Adrenal gland (tissue), 12 donors: ENCODE results near the gene ZNF691. TPM values are rescaled to one million over a fixed set of nuclear protein-coding genes. Genes with fewer than 3 reads are reported as not detected.
"Not testable (repeated sequence)": the region's sequence is repeated elsewhere in the genome, so short reads cannot be mapped to it uniquely, and the experiment has no call there.

Experiments
- DNase-seq, 7 donors: peaks; one replicate each; pipeline ENCODE4 v3.0.0-alpha.2; 2019 to 2020
- H3K27ac ChIP-seq, 5 donors: fragments of 200-600 bp; sonication (generic) in 4 of 5; 1 replicate in 3 of 5; 2 replicates in 2 of 5; pipeline versions ENCODE4 v1.5.1 to v1.8.0; 2016 to 2020; ENCODE audit warnings: mild to moderate bottlenecking in 1 of 5
- H3K27me3 ChIP-seq: fragments of 200-600 bp; 2 replicates; pipeline ENCODE4 v1.8.0; 2021
- H3K36me3 ChIP-seq, 2 donors: fragments of 200-600 bp; replicated peaks in 1 of 2; 1 replicate in 1 of 2; 2 replicates in 1 of 2; pipeline versions ENCODE4 v1.5.1 to v1.8.0; 2018 to 2022
- H3K4me1 ChIP-seq, 2 donors: fragments of 200-600 bp; replicated peaks in 1 of 2; 1 replicate in 1 of 2; 2 replicates in 1 of 2; pipeline versions ENCODE4 v1.5.1 to v1.8.0; 2018 to 2021
- H3K4me3 ChIP-seq, 4 donors: fragments of 200-600 bp; sonication (generic) in 3 of 4; one replicate each; pipeline ENCODE4 v1.5.1; 2016 to 2018
- H3K9me3 ChIP-seq, 3 donors: fragments of 200-600 bp; sonication (generic) in 1 of 3; replicated peaks in 1 of 3; 1 replicate in 2 of 3; 2 replicates in 1 of 3; pipeline versions ENCODE4 v1.5.1 to v1.8.0; 2016 to 2021
- POLR2A ChIP-seq, 2 donors: fragments of 450-650 bp; IDR thresholded peaks; one replicate each; pipeline ENCODE4 v1.6.1; 2017; ENCODE audit warnings: antibody characterized with exemption in 2 of 2, mild to moderate bottlenecking in 2 of 2, moderate library complexity in 1 of 2
- whole genome bisulfite sequencing, 4 donors: extraction: QIAGEN DNeasy Blood & Tissue Kit in 2 of 4; methylation state at CpG; one replicate each; pipeline versions ENCODE4 v1.1.5 to v1.1.7; 2013 to 2017; 5-methylcytosine and 5-hydroxymethylcytosine counted together
- intact Hi-C, 2 donors: fragments of 100-400 bp; cut with DNase I; formaldehyde crosslinking; loops; one replicate each; pipeline versions ENCODE4 v1.14.1 to v1.15.0; 2022 to 2023
- polyA plus RNA-seq, 3 donors: library from polyadenylated mRNA; stranded (reverse); fragments of 200-250 nt in 2 of 3; fragments of 350-450 nt in 1 of 3; fragmentation: Illumina TruSeq in 1 of 3; extraction: RNeasy Lipid Tissue Mini Kit (QIAGEN cat#74804) in 1 of 3; gene quantifications; one replicate each; pipeline ENCODE4 v1.2.3, GENCODE V29; 2013 to 2014
- total RNA-seq, 9 donors: library from RNA; depleted of rRNA in 4 of 9; stranded (reverse); fragments of >200 nt in 4 of 9; fragments of 120-200 nt in 1 of 9; fragmentation: NEBNext Ultra II Directional in 1 of 9; extraction: Animal tissue kit (Norgen Biotek cat#: 25700) in 1 of 9; gene quantifications; one replicate each; pipeline versions ENCODE4 v1.1.0 to v1.2.4, GENCODE V29; 2013 to 2023
- TF ChIP-seq, protein P1 (sequence below), 6 experiments: fragments of 450-650 bp in 4 of 6; fragments of 200-600 bp in 2 of 6; sonication (generic) in 1 of 6; IDR thresholded peaks; 1 replicate in 5 of 6; 2 replicates in 1 of 6; pipeline versions ENCODE4 v1.5.1 to v1.8.0; 2016 to 2021; ENCODE audit warnings: antibody characterized with exemption in 6 of 6, mild to moderate bottlenecking in 2 of 6, moderate library complexity in 1 of 6
- donor health status: healthy with polysubstance abuse.
- donor health status: Bipolar disorder and iron deficiency.
- donor health status: DM: yes; HTN: yes; CAD: no.
- donor health status: DM: no; HTN: no; CAD: no.
- donor health status: DM: no; HTN: no; CAD: no.
- donor health status: DM: yes; HTN: yes; CAD: no.

Gene ZNF691
- total and polyA plus RNA-seq, 12 donors, result 7.6 to 23.6 (median 14.6) TPM

DNA sequence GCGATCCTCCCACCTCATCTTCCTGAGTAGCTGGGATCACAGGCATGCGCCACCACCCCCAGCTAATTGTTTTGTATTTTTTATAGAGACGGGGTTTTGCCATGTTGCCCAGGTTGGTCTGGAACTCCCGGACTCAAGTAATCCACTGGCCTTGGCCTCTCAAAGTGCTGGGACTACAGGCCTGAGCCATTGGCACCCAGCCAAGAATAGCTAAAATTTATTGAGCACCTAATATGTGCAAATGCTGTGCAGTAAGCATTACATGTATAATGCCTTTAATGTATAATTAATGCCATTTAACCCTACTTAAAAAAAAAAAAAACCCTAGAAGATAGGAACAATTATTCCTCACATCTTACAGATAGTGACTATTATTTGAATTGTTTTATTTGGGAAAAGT is 42.9 kb downstream of the ZNF691 start:
- no peaks in the 10 kb centered on the region for H3K9me3 ChIP-seq
- TF ChIP-seq POLR2A (IDR thresholded peaks at IDR 0.05), result no peak
- TF ChIP-seq, protein P1, sequence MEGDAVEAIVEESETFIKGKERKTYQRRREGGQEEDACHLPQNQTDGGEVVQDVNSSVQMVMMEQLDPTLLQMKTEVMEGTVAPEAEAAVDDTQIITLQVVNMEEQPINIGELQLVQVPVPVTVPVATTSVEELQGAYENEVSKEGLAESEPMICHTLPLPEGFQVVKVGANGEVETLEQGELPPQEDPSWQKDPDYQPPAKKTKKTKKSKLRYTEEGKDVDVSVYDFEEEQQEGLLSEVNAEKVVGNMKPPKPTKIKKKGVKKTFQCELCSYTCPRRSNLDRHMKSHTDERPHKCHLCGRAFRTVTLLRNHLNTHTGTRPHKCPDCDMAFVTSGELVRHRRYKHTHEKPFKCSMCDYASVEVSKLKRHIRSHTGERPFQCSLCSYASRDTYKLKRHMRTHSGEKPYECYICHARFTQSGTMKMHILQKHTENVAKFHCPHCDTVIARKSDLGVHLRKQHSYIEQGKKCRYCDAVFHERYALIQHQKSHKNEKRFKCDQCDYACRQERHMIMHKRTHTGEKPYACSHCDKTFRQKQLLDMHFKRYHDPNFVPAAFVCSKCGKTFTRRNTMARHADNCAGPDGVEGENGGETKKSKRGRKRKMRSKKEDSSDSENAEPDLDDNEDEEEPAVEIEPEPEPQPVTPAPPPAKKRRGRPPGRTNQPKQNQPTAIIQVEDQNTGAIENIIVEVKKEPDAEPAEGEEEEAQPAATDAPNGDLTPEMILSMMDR (IDR thresholded peaks at IDR 0.05), result no peak
- WGBS, 4 donors, result 82 to 94% (median 92%) methylated on average over 4 of the region's 4 CpGs
- H3K4me3 ChIP-seq, result no peak overlapping the region
- no peaks in the 10 kb centered on the region for H3K4me1 ChIP-seq
- no peak for DNase-seq
- H3K36me3 ChIP-seq, result no peaks in the 10 kb centered on the region
- H3K27ac ChIP-seq, result no peak overlapping the region
- intact Hi-C loops, result no loop called here
- H3K27me3 ChIP-seq, result no peaks in the 10 kb centered on the region

DNA sequence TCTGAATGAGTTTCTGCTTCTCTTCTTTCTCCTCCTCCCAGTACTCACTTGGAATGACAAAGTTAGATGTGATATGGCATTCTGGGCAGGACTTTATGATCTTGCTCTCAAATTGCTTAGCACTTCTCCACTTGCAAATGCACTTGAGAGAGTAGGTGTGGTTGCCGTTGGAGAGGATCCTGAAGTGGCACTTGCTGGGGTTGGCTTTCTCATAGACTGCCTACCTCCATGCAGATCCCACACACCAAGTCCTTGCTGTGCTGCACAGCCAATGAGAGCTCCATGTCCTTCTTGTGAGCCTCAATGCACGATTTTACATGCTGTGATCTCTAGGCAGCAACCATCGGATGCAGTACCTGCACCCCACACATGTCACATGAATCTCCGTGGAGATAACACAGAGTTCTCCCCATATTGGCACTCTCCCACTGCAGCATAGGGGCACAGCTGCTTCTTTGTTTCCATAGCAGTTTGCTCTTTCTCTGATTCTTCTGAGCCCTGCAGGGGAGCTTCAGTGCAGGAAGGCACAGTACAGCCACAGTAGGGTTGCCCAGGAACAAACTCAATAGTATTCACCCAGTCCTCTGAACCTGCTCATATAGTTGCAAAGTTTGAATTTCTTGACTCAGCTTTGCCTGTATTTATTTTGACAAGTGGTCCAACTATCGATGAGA is 45.2 kb downstream of the ZNF691 start:
- H3K4me3 ChIP-seq, result no peak overlapping the region
- H3K9me3 ChIP-seq, result no peaks in the 10 kb centered on the region
- DNase-seq, result no peak
- no peak overlapping the region for H3K27ac ChIP-seq
- intact Hi-C loops, result no loop called here
- H3K4me1 ChIP-seq, result no peaks in the 10 kb centered on the region
- no peaks in the 10 kb centered on the region for H3K36me3 ChIP-seq
- 58 to 70% (median 70%) methylated on average over 5 of the region's 5 CpGs for WGBS, 4 donors
- no peaks in the 10 kb centered on the region for H3K27me3 ChIP-seq
- no peak for TF ChIP-seq POLR2A (IDR thresholded peaks at IDR 0.05)
- TF ChIP-seq, protein P1 (IDR thresholded peaks at IDR 0.05), result no peak

DNA sequence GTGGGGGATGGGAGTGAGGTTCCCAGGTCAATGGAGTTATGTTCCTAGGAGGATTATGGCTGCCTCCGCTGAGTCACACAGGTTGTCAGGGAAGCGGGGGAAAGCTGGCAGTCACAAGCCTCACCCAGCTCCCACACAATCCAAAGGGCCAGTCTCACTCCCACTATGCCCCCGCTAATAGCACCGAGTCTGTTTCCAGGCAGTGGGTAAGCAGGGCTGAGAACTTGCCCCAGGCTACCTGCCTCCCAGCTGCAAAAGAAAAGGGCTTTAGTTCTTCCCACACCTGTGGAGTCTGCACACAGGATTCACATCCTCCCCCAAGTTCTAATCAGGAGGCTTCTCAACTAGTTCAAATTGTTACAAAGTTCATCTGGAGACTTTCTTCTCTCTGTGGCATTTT is 53.5 kb downstream of the ZNF691 start:
- H3K9me3 ChIP-seq, H3K27ac ChIP-seq, H3K36me3 ChIP-seq, intact Hi-C loops, H3K27me3 ChIP-seq, H3K4me3 ChIP-seq, H3K4me1 ChIP-seq, DNase-seq: not testable (repeated sequence)
- 80 to 93% (median 87%) methylated on average over 4 of the region's 4 CpGs for WGBS, 4 donors

Other genes starting within 250 kb of the ZNF691 start
- 10 to 100 TPM; 17.5 to 56.5 (median 28.1) TPM for gene PPIH, start 188.2 kb upstream of the ZNF691 start, total RNA-seq
- 10 to 100 TPM; 19.6 to 41.7 (median 39.3) TPM for gene PPIH, start 188.2 kb upstream of the ZNF691 start, polyA plus RNA-seq
- 100 to 1,000 TPM; 281 to 513 (median 356) TPM for gene YBX1, start 164.2 kb upstream of the ZNF691 start, total RNA-seq
- gene YBX1, start 164.2 kb upstream of the ZNF691 start, polyA plus RNA-seq, result 100 to 1,000 TPM; 285 to 995 (median 300) TPM
- under 1 TPM in 1 of 9 donors, not detected in 8; 0.91 TPM for gene CLDN19, start 106.4 kb upstream of the ZNF691 start, total RNA-seq
- under 1 TPM in 1 of 3 donors, not detected in 2; 0.20 TPM for gene CLDN19, start 106.4 kb upstream of the ZNF691 start, polyA plus RNA-seq
- gene P3H1, start 79.6 kb upstream of the ZNF691 start, total RNA-seq, result 10 to 100 TPM; 30.3 to 84.7 (median 40.5) TPM
- 100 to 1,000 TPM in 1 of 3 donors, 10 to 100 TPM in 2; 23.7 to 178 (median 81.0) TPM for gene P3H1, start 79.6 kb upstream of the ZNF691 start, polyA plus RNA-seq
- 10 to 100 TPM in 2 of 9 donors, 1 to 10 TPM in 7; 2.2 to 10.5 (median 7.9) TPM for gene C1orf50, start 79.4 kb upstream of the ZNF691 start, total RNA-seq
- gene C1orf50, start 79.4 kb upstream of the ZNF691 start, polyA plus RNA-seq, result 10 to 100 TPM in 1 of 3 donors, 1 to 10 TPM in 2; 3.6 to 13.5 (median 6.9) TPM
- 1 to 10 TPM in 1 of 9 donors, under 1 TPM in 1, not detected in 7; 0.07 to 1.1 TPM for gene TMEM269, start 61.6 kb upstream of the ZNF691 start, total RNA-seq
- under 1 TPM in 2 of 3 donors, not detected in 1; 0.03 to 0.09 TPM for gene TMEM269, start 61.6 kb upstream of the ZNF691 start, polyA plus RNA-seq
- gene ERMAP, start 29.5 kb upstream of the ZNF691 start, total RNA-seq, result 10 to 100 TPM in 8 of 9 donors, 1 to 10 TPM in 1; 8.1 to 24.7 (median 21.4) TPM
- gene ERMAP, start 29.5 kb upstream of the ZNF691 start, polyA plus RNA-seq, result 10 to 100 TPM in 2 of 3 donors, 1 to 10 TPM in 1; 8.3 to 11.5 (median 10.9) TPM
- 10 to 100 TPM in 7 of 9 donors, 1 to 10 TPM in 2; 4.5 to 41.3 (median 14.5) TPM for gene SVBP, start 29.2 kb upstream of the ZNF691 start, total RNA-seq
- gene SVBP, start 29.2 kb upstream of the ZNF691 start, polyA plus RNA-seq, result 10 to 100 TPM; 16.0 to 23.1 (median 20.4) TPM
- 100 to 1,000 TPM in 1 of 9 donors, 10 to 100 TPM in 8; 15.4 to 123 (median 27.6) TPM for gene SLC2A1, start 112.3 kb downstream of the ZNF691 start, total RNA-seq
- 10 to 100 TPM in 1 of 3 donors, 1 to 10 TPM in 2; 4.6 to 12.3 (median 9.3) TPM for gene SLC2A1, start 112.3 kb downstream of the ZNF691 start, polyA plus RNA-seq